B cell (primary cell): Measurements from ENCODE around the gene SCRN3. TPM values are rescaled to one million over a fixed set of nuclear protein-coding genes. Genes with fewer than 3 reads are reported as not detected.

ENCODE experiments used
- ATAC-seq: fragments of 200-7000 bp; cut with Tn5 transposase; one replicate; pipeline ENCODE4 v1.10.0; 2021; ENCODE audit warnings: low read depth, mild to moderate bottlenecking, moderate number of reproducible peaks, moderate library complexity
- CTCF ChIA-PET: fragments of 350-600 bp; sonication (Branson Sonifier 250); formaldehyde crosslinking; loops from one replicate; lab custom pipeline; 2021; ENCODE audit warnings: antibody characterized with exemption, inconsistent platforms; lab: Charles Lee
- POLR2A ChIA-PET: fragments of 350-600 bp; sonication (Branson Sonifier 250); formaldehyde crosslinking; loops from one replicate; lab custom pipeline; 2021; ENCODE audit warnings: antibody characterized with exemption; lab: Charles Lee
- DNase-seq: peaks from one replicate; pipeline ENCODE4 v3.0.0; 2013
- H2AFZ ChIP-seq: 2 replicates; pipeline ENCODE4 v1.6.1; 2012; ENCODE audit warnings: mild to moderate bottlenecking, low read depth, low read length; ENCODE audit not compliant: insufficient read depth, poor library complexity, severe bottlenecking
- H3K27ac ChIP-seq, 2 donors: 1 replicate in 1 of 2; 2 replicates in 1 of 2; pipeline ENCODE4 v1.5.1; 2012 to 2013; ENCODE audit warnings: low read length in 2 of 2, mild to moderate bottlenecking in 2 of 2, moderate library complexity in 1 of 2
- H3K27me3 ChIP-seq, 4 experiments: fragments of 200-600 bp in 1 of 4; sonication (generic) in 1 of 4; replicated peaks in 1 of 4; 1 replicate in 2 of 4; 2 replicates in 2 of 4; pipeline versions ENCODE4 v1.6.1 to v1.7.0; 2013 to 2016; ENCODE audit warnings: low read length in 3 of 4, mild to moderate bottlenecking in 2 of 4, mixed read lengths in 1 of 4, moderate library complexity in 1 of 4; ENCODE audit not compliant: insufficient read depth in 4 of 4, control insufficient read depth in 3 of 4; ENCODE audit errors: control extremely low read depth in 1 of 4
- H3K36me3 ChIP-seq, 2 experiments: replicated peaks in 1 of 2; 1 replicate in 1 of 2; 2 replicates in 1 of 2; pipeline versions ENCODE4 v1.6.1 to v1.7.1; 2013; ENCODE audit warnings: low read length in 1 of 2; ENCODE audit not compliant: insufficient read depth in 2 of 2, control insufficient read depth in 1 of 2; ENCODE audit errors: control extremely low read depth in 1 of 2, extremely low read depth in 1 of 2
- H3K4me1 ChIP-seq, 2 donors: fragments of 200-600 bp in 1 of 2; sonication (generic) in 1 of 2; 1 replicate in 1 of 2; 2 replicates in 1 of 2; pipeline versions ENCODE4 v1.5.1 to v1.6.1; 2013 to 2017; ENCODE audit warnings: low read length in 2 of 2; ENCODE audit not compliant: control insufficient read depth in 2 of 2, insufficient read depth in 2 of 2
- H3K4me2 ChIP-seq: replicated peaks from 2 replicates; pipeline ENCODE3; 2012; ENCODE audit warnings: mild to moderate bottlenecking, low read depth, low read length; ENCODE audit not compliant: poor library complexity, severe bottlenecking
- H3K4me3 ChIP-seq, 5 experiments: fragments of 200-600 bp in 1 of 5; sonication (generic) in 1 of 5; 1 replicate in 3 of 5; 2 replicates in 2 of 5; pipeline versions ENCODE4 v1.5.1 to v1.7.0; 2011 to 2016; ENCODE audit warnings: low read length in 4 of 5, mild to moderate bottlenecking in 4 of 5, low read depth in 2 of 5, control low read depth in 1 of 5, moderate library complexity in 1 of 5; ENCODE audit not compliant: insufficient read depth in 1 of 5; ENCODE audit errors: control extremely low read depth in 1 of 5, extremely low read depth in 1 of 5
- H3K79me2 ChIP-seq: fragments of 200-600 bp; sonication (generic); one replicate; pipeline ENCODE4 v1.6.0; 2016; ENCODE audit warnings: low read length; ENCODE audit not compliant: control insufficient read depth, insufficient read depth
- H3K9ac ChIP-seq: fragments of 200-600 bp; sonication (generic); 2 replicates; pipeline ENCODE4 v1.6.1; 2017; ENCODE audit warnings: mild to moderate bottlenecking, low read length, moderate library complexity
- H3K9me3 ChIP-seq, 3 donors: one replicate each; pipeline versions ENCODE4 v1.6.1 to v1.7.1; 2013; ENCODE audit warnings: low read length in 2 of 3; ENCODE audit not compliant: control insufficient read depth in 2 of 3, insufficient read depth in 1 of 3; ENCODE audit errors: control extremely low read depth in 1 of 3
- H4K20me1 ChIP-seq: 2 replicates; pipeline ENCODE4 v1.6.0; 2012; ENCODE audit warnings: mild to moderate bottlenecking, low read length; ENCODE audit not compliant: insufficient read depth, control insufficient read depth, poor library complexity, severe bottlenecking
- H3K27ac Mint-ChIP-seq: one replicate; pipeline ENCODE4 v1.8.0; 2021; ENCODE audit warnings: mixed read lengths
- H3K27me3 Mint-ChIP-seq: one replicate; pipeline ENCODE4 v1.8.0; 2021; ENCODE audit warnings: mixed read lengths
- H3K4me1 Mint-ChIP-seq: one replicate; pipeline ENCODE4 v1.8.0; 2021; ENCODE audit warnings: mixed read lengths
- H3K4me3 Mint-ChIP-seq: one replicate; pipeline ENCODE4 v1.8.0; 2021; ENCODE audit warnings: mixed read lengths
- H3K9me3 Mint-ChIP-seq: one replicate; pipeline ENCODE4 v1.8.0; 2022; ENCODE audit warnings: mixed read lengths; ENCODE audit not compliant: insufficient read depth
- CTCF ChIP-seq: fragments of 200-600 bp; IDR thresholded peaks from one replicate; pipeline ENCODE4 v1.8.0; 2022; ENCODE audit warnings: antibody characterized with exemption, mild to moderate bottlenecking
- EZH2 ChIP-seq: IDR thresholded peaks from 2 replicates; pipeline ENCODE4 v1.6.1; 2012; ENCODE audit warnings: borderline replicate concordance, low read depth, mild to moderate bottlenecking, moderate library complexity, low read length; ENCODE audit not compliant: insufficient read depth, poor library complexity, severe bottlenecking
- WGBS: methylation state at CpG from one replicate; pipeline ENCODE4 v1.1.5; 2013; ENCODE audit warnings: missing lambda C conversion rate; ENCODE audit not compliant: insufficient coverage; 5-methylcytosine and 5-hydroxymethylcytosine counted together
- intact Hi-C: fragments of 100-400 bp; cut with micrococcal nuclease; formaldehyde crosslinking; loops from one replicate; pipeline ENCODE4 v1.10.0; 2022
- polyA plus RNA-seq: library from polyadenylated mRNA; depleted of rRNA; stranded (reverse); fragments of >200 nt; gene quantifications from 2 replicates; pipeline ENCODE4 v1.2.3, GENCODE V29; 2012
- total RNA-seq, 2 donors: library from RNA; stranded (reverse); fragments of 120-200 nt in 1 of 2; gene quantifications; 1 replicate in 1 of 2; 2 replicates in 1 of 2; pipeline versions ENCODE4 v1.2.3 to v1.2.4, GENCODE V29; 2013 to 2022

SCRN3 gene
- total and polyA plus RNA-seq, 2 donors (not counting 1 experiment from before 2014, with no cell fraction given), result 9.8 to 21.6 TPM

- H3K9me3 Mint-ChIP-seq, result no peaks in the 10 kb centered on the region
- peaks cover 0 to 6% of the 10 kb centered on the region in 2 experiments for H3K36me3 ChIP-seq
- H3K27ac ChIP-seq, result no peak overlapping the region
- DNase-seq (no peak), ATAC-seq (no peak)
- no peak overlapping the region for H3K9ac ChIP-seq
- H3K4me1 Mint-ChIP-seq, result no peaks in the 10 kb centered on the region
- intact Hi-C loops, result no loop called here
- H3K27me3 Mint-ChIP-seq, result no peaks in the 10 kb centered on the region
- no peak overlapping the region for H3K4me3 Mint-ChIP-seq
- no peaks in the 10 kb centered on the region for H4K20me1 ChIP-seq
- no peak overlapping the region for H3K27ac Mint-ChIP-seq
- ChIA-PET POLR2A (no interaction called here), CTCF (no interaction called here)
- H3K4me1 ChIP-seq, result no peaks in the 10 kb centered on the region
- H2AFZ ChIP-seq, result no peak overlapping the region
- H3K9me3 ChIP-seq, result no peaks in the 10 kb centered on the region
- no peaks in the 10 kb centered on the region for H3K27me3 ChIP-seq
- no CpG with 5 or more reads among the region's 2 CpGs for WGBS
- H3K79me2 ChIP-seq, result no peaks in the 10 kb centered on the region
- H3K4me3 ChIP-seq, result no peak overlapping the region
- TF ChIP-seq CTCF, result no peak
- TF ChIP-seq EZH2, result no peak
- H3K4me2 ChIP-seq, result no peak overlapping the region
Observed at GRCh38 chr2:174439323-174439722, 43.8 kb downstream of the SCRN3 start.

GRCh38 chr2:174439950-174440349, 44.4 kb downstream of the SCRN3 start:
- TF ChIP-seq EZH2, result no peak
- TF ChIP-seq CTCF, result no peak
- intact Hi-C loops, result no loop called here
- POLR2A ChIA-PET, result no interaction called here
- no peaks in the 10 kb centered on the region for H3K9me3 ChIP-seq
- H2AFZ ChIP-seq, result no peak overlapping the region
- DNase-seq (no peak), ATAC-seq (no peak)
- no peak overlapping the region for H3K4me2 ChIP-seq
- no peaks in the 10 kb centered on the region for H3K4me1 Mint-ChIP-seq
- H4K20me1 ChIP-seq, result no peaks in the 10 kb centered on the region
- no peaks in the 10 kb centered on the region for H3K27me3 Mint-ChIP-seq
- no peak overlapping the region for H3K27ac ChIP-seq
- no peaks in the 10 kb centered on the region for H3K79me2 ChIP-seq
- H3K27me3 ChIP-seq, result no peaks in the 10 kb centered on the region
- H3K9me3 Mint-ChIP-seq, result no peaks in the 10 kb centered on the region
- no peak overlapping the region for H3K4me3 Mint-ChIP-seq
- CTCF ChIA-PET, result no interaction called here
- 100% methylated on average over 2 of the region's 2 CpGs for WGBS
- no peak overlapping the region for H3K27ac Mint-ChIP-seq
- H3K9ac ChIP-seq, result no peak overlapping the region
- H3K36me3 ChIP-seq, result peaks cover 0 to 6% of the 10 kb centered on the region in 2 experiments
- no peak overlapping the region for H3K4me3 ChIP-seq
- no peaks in the 10 kb centered on the region for H3K4me1 ChIP-seq
